ENCODE measurements around the gene JARID2. TPM values are rescaled to one million over a fixed set of nuclear protein-coding genes. Genes with fewer than 3 reads are reported as not detected.

Gene JARID2
- total and polyA plus RNA-seq, 9 of the 15 experiments (the other 6 are each of a cell fraction or from before 2014, with no cell fraction given): 5.0 to 29.0 (median 15.6) TPM

- no peak for TF ChIP-seq ZNF764 (CRISPR knock-in tag; IDR thresholded peaks at IDR 0.05; ENCODE audit: low read depth)
- no peak for TF ChIP-seq CREB3L1 (IDR thresholded peaks at IDR 0.05; ENCODE audit: borderline replicate concordance, low read depth)
- TF ChIP-seq ATF7 (IDR thresholded peaks at IDR 0.05): no peak
- no peak for TF ChIP-seq TGIF2 (CRISPR knock-in tag; IDR thresholded peaks at IDR 0.05)
- no peak for TF ChIP-seq TCF7L2 (IDR thresholded peaks at IDR 0.05; ENCODE audit: low read depth, low read length)
- no peak for TF ChIP-seq ZNF224 (CRISPR knock-in tag; IDR thresholded peaks at IDR 0.05)
- no peak for TF ChIP-seq ZBTB12 (CRISPR knock-in tag; IDR thresholded peaks at IDR 0.05)
These were observed 238.3 kb downstream of the JARID2 start (continued) for GRCh38 chr6:15484140-15484539.

GRCh38 chr6:15484821-15485220 is 239.0 kb downstream of the JARID2 start:
- intact Hi-C loops (cut with micrococcal nuclease): loop anchor here (5.0 kb wide), 1 partner anchor 238 kb away; the partner anchor contains the start of gene JARID2
- CTCF ChIA-PET (ENCODE audit: low intra/inter-chr PET ratio): no interaction called here
- Histone ChIP-seq H3K9me3 (replicated peaks; ENCODE audit: control insufficient read depth, insufficient read depth, low read depth, low read length) (no peaks in the 10 kb centered on the region), H3K27ac (ENCODE audit: extremely low read depth, low read depth, low read length) (no peak overlapping the region), H3K79me2 (ENCODE audit: control insufficient read depth, insufficient read depth, low read length) (peaks cover 26% of the 10 kb centered on the region), H3K4me3 (no peak overlapping the region), H3K4me2 (ENCODE audit: insufficient read depth, low read length) (no peak overlapping the region), H3K4me1 (replicated peaks in 1 of 2; ENCODE audit: control insufficient read depth in 2 of 2, insufficient read depth in 2 of 2, low read length in 2 of 2) (peaks cover 3 to 14% of the 10 kb centered on the region in 2 experiments; a peak in 3 of 5 replicates), H3K9me1 (ENCODE audit: control insufficient read depth, insufficient read depth, low read length) (peaks cover 5% of the 10 kb centered on the region), H3K36me3 (ENCODE audit: control insufficient read depth, insufficient read depth, low read length) (peaks cover 30% of the 10 kb centered on the region; the same call in 2 of the 3 replicates), H3K9ac (ENCODE audit: insufficient read depth in 1 of 2, low read depth in 2 of 2, low read length in 2 of 2) (no peak overlapping the region), H2AFZ (ENCODE audit: low read depth, low read length) (no peak overlapping the region), H4K20me1 (replicated peaks; ENCODE audit: control insufficient read depth, insufficient read depth, low read length) (peaks cover 4% of the 10 kb centered on the region; the same call in 1 of the 2 replicates), H3K27me3 (ENCODE audit: control insufficient read depth in 2 of 2, insufficient read depth in 2 of 2, low read length in 2 of 2) (no peaks in the 10 kb centered on the region)
- ATAC-seq (no peak), FAIRE-seq (no peak), DNase-seq (ENCODE audit: extremely low read depth in 1 of 4, low spot score in 3 of 4) (no peak)
- BruUV-seq (replicated peaks): no TSS peak
- in situ Hi-C loops (cut with MboI): no loop called here
- POLR2A ChIA-PET: interaction anchor here (0.7 kb wide), 2 partner anchors 1029 to 1784 kb away, joined by 3 read pairs; no protein-coding TSS in a partner anchor
- WGBS (ENCODE audit: insufficient coverage, low coverage, missing lambda C conversion rate): 91% methylated on average over 4 of the region's 4 CpGs
- TF ChIP-seq ASH1L (IDR thresholded peaks at IDR 0.05; ENCODE audit: borderline replicate concordance, low read depth, partially characterized antibody): no peak
- TF ChIP-seq TAF1 (IDR thresholded peaks at IDR 0.05; ENCODE audit: control insufficient read depth, extremely low read depth, insufficient read depth, low read length, severe bottlenecking): no peak
- TF ChIP-seq ZNF512 (tag; IDR thresholded peaks at IDR 0.05): no peak
- TF ChIP-seq PREB (CRISPR knock-in tag; IDR thresholded peaks at IDR 0.05): no peak
- TF ChIP-seq MLLT1 (IDR thresholded peaks at IDR 0.05): no peak
- TF ChIP-seq CBX8 (IDR thresholded peaks at IDR 0.05; ENCODE audit: borderline replicate concordance, extremely low read depth, low read depth, low read length, poor library complexity, severe bottlenecking): no peak
- TF ChIP-seq NBN (IDR thresholded peaks at IDR 0.05; ENCODE audit: low read depth): no peak

All from K562 (cell line).